Measurements from ENCODE around the gene NYNRIN.

NYNRIN gene

DNA sequence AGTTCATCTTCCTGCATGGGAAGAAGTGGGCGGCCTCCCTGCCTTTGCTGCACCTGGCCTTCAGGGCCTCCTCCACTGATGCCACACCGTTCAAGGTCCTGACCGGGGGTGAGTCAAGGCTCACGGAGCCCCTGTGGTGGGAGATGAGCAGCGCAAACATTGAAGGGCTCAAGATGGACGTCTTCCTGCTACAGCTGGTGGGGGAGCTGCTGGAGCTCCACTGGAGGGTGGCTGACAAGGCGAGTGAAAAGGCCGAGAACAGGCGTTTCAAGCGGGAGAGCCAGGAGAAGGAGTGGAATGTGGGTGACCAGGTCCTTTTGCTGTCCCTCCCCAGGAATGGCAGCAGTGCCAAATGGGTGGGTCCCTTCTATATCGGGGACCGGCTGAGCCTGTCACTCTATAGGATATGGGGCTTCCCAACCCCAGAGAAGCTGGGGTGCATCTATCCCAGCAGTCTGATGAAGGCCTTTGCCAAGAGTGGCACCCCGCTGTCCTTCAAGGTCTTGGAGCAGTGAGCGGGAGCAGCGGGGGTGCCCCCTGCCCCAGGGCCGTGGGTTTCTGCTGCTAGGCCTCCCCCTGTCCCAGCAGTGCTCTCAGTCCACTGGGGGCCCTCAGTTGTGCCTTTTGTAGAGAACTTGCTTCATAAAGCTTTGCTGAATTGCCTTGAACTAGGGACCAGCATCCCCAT is 18.3 kb downstream of the NYNRIN start:
- no peak for DNase-seq

DNA sequence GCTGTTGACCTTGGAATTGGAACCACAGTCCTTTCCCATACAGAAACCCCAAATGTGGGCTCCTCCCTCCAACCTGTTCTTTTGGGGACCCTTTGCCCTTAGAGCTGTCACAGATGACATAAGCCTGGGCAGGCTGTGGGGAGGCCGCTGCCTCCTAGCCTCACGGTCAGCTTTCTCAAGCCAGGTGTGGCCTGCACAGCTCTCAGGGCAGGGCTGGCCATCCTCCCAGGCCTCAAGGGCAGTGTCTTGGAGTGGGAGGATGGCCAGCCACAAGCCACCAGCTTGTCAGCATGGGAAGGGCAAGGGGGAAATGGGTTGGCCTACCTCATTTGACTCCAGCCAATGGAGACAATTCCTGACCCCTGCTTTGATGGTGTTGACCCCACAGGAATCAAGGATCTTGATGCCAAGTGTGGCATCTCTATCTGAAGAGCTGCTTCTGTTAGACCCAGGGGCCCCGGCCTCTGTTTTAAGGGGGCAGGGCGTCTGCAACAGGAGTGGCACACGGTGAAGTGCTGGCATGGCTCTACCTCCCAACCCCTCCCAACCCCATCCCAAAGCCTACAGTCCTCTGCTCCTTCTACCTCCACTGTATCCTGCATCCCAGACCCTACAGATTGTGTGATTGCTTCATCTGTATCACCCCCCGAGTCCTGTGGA is 19.2 kb downstream of the NYNRIN start:
- no peak for DNase-seq

DNA sequence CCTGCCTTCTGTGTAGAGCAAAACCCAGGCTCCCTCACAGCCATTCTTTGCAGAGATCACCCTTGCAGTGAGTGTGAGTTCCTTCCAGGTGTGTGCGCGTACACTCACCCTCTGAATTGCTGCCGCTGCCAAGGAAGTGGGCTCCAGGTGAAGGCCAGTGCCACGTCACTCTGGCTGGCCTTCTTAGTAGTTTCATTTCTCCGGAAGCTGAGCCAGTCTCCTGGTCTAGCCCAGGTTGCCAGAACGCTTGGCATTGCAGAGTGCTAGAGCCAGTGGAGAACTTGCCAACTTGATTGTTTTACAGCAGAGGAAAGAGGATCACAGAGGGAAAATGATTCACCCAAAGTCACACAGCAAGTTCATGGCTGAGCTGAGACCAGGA is 19.7 kb downstream of the NYNRIN start:
- no peak for DNase-seq

DNA sequence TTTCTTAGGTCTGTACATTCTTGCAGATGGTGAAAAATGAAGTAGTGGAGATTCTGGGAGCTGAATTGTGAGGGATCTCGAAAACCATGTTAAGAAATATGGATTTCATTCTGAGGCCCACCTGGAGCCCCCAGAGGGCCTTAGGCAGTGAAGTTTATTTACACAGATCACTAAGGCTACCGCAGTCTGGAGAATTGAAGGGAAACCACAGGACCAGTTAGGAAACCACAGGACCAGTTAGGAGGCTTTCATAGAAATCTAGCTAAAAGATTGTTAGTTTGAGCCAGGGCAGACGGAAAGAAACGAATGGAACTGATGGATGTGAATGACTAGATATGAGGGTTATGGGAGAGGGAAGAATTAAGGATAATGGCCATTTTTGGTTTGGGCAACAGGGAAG is 23.5 kb downstream of the NYNRIN start:
- DNase-seq: no peak

DNA sequence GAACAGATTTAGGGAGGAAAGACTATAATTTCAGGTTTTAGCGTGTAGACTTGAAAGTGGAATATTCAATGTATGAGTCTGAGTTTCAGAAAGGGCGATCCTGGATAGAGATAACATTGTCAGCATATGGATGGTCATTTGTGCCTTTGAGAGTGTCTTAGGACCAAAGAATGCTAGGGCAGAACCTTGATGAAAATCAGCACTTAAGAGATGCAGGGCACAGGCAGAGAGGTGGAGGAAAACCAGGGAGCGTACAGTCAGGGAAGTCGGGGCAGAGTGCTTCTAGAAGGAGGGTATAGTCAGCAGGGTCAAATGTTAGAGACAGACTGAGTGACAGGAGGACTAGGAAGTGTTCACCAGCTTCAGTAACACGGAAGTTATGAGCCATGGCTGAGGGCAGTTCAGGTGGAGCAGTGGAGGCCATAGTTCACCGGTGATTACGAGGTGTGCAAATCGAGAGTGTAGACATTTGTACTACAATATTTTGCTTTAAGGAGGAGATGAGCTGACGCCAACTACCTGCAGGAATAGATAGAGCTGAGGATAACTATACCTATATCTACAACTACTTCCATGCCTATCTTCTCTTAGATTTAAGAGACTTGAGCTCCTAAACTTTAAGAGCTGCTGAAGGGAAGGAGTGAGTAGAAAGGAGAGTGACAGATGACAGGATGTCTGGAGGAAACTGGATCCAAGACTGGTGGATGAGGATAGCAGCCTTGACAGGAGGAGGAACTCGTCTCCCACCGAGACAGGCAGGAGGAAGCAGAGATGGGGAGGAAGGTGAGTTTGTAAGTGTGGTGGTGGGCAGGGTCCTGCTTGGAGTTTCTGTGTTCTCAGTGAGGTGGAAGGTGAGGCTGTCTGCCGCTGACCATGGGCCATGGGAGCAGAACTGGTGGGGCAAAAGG is 24.1 kb downstream of the NYNRIN start:
- DNase-seq: no peak

DNA sequence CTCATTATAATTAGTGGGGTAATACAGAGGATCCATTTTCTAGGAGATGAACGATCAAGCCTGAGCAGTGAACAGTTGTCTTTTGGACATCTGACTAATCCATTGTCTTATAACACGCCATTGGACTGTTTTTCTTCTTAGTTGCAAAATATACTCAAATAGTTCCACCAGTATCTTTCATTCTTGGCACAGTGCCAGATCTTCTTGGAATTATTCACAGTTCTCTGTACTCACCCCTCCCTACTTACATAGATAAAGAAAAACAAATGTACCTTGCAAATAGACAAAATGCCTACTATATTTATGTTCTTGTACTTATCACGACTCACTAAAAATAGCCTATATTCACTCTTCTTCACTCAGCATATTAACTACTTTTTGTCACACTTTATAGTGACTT is 26.9 kb downstream of the NYNRIN start:
- DNase-seq: peak; percentile 6

DNA sequence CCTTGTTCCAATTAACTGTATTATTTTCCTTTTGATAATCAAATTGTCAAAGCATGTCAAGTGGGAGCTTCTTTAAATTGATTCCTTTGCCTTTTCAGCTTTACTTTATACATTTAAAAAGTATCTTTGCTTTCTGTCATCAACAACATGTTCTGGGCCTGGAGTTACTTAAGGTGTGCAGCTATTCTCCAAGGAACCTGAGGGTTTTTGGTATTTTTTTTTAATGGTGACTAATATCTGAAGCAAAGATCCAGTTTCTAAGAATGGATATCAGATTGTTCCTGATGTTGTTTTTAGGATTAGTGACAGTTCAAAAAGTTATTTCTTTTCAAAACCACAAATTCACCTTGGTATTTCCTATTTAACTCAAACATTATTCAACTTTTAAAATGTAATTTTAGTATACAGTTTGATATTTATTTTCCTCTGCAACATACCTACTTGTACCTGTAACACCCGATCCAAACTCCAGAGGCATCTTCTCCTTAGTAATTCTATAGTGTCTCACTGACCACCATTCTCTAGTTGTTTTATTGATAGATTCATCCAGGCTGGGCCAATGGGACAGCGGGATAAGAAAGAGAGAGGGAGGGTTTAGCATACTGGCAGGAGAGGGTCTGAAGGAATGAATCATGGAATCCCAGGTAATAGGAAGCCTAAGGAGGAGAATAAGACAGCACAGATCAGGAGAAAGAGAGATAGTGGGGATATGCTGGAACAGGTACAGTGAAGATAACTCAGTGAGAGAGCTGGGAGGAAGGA is 27.5 kb downstream of the NYNRIN start:
- no peak for DNase-seq

DNA sequence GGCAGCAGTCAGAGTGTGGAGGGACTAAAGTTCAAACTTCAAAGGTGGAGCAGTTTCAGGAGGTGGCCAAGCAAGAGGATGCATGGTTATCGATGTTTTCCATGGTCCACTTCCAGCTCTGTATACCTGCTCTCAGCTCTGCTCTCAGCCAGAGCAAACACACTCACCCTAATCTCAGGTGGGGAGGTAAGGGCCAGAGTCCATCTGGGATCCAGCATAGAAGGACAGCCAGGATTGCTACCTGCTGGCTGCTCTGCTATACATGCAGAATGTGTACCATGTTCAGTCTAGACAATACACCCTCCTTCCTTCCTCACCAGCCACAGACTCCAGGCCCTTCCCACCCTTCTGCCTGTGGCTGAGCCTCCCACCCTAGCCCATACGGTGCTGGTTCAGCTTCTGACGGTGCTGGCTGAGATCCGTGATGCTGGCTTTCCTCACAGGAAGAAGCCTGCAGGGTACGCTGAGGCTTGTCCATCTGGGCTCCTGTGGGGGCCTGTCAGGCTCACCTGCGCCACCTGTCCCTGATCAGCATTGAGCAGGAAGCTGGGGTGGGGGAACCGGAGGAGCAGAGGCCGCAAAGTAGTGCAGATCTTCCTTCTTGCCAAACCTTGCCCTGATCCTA is 28.2 kb downstream of the NYNRIN start:
- DNase-seq: no peak

DNA sequence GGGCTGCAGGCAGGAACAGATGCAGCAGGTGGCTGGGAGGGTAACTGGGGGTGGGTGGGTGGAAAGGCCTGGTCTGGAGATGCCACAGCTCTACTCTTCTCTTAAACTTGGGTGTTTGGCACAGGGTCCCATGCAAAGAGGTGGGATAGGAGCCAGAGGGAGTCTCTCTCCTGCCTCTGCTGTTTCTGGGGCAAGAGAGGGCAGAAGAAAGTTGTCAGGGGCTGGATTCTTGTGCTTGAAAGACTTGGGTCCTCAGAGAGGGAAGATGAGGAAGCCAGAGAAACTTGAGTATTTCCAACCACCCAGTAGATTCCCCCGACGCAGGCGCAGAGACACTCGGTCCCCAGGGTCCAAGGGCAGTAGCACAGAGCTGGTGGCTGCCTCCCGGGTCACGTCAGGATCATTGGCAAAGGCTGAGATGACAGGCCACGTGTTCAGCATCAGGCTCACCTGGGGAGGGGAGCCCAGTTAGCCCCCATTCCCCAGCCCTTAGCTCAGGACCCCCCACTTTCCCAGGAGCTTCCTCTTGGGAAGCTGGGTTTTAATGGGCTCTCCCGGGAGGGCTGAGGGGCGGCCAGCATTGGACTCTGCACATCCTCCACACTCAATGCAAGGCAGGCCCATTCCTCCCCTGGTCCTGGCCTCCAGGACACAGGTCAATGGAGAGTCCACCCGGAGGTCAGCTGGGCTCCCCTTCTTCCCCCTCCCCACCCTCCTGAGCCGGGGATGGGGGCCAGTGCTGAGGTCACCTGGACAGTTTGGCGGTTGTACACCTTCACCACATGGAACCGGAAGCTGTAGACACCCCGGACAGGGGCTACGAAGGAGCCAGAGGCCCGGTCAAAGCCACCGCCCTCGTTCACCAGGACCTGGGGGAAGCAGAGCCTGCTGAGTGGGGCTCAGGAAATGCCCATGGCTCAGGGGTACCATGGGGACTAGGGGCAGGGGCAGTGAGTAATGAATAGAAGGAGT is 29.0 kb downstream of the NYNRIN start:
- no peak for DNase-seq

DNA sequence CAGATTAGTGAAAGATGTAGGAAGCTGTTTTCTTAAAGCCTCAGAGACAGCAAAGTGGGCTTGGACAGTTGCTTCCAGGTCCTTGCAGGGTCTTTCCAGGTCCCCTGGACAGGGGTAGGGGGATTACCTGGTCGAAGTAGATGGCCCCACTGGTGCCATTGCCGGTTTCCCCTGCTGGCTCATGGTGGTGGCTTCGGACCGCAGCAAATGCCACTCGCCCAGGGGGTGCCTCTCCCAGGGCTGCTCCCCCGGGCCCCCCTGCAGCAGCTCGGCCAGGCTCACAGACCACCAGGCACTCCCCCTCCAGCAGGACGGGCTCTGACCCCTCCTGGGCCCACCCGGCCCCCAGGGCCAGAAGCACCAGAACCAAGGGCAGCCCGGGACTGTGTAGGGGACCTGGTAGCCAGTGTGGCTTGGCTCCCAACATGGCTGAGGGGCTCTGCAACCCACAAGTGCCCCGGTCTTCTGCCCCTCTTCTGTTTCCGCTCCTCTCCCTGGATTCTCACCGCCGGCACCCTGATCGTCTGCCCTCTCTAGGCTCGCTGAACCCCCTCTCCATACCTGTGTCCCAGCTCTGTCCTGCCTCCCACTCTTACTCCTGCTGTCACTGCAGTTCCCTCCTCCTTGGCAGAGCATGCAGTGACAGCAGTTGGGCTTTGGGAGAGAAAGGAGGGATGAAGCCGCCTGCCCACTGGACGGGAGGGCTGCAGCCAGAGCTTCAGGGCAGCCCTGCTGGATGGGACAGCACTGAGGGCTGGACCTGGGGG is 30.0 kb downstream of the NYNRIN start:
- DNase-seq: no peak

DNA sequence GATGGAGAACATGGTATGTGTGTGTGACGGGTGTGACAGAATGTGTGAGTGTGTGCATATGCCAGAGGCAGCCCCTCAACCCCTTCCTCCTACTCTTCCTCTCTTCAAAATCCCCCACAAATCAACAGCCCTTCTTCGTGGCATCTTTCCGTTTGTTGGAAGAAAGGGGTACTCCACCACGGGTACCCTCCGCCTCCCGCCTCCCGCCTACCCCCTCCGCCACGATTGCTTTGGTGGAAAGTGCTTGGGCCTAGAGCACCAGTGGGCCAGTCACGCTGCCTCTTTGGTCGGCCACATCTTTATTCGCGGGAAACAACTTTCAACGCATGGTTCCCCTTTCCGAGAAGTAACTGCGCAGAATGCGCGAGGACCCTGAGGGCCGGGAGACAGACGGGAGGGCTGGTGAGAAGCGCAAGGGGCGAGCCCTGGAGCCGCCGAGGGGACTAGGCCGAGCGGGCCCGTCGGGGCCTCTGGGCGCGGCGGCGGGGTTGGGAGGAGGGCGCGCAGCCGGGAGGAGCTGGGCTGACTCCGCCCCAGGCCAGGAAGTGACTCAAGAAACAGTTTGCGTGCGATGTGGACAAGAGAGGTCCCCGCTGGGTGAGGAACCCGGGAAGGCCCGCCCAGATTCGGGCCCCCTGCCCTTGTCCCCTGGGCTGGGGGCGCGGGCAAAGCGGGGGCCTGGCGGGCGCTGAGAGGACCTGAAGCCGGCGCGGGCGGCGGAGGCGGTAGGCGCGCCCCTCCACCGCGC is 30.8 kb downstream of the NYNRIN start, which contains the start of the genes CBLN3 and KHNYN:
CBLN3 (minus strand) TSS at position 274 of the 748 bp plus-strand sequence. CDS start 614 bp downstream, outside the sequence.
KHNYN (plus strand) TSS at position 560 of the 748 bp plus-strand sequence. CDS start 777 bp downstream, outside the sequence.
- DNase-seq: peak; percentile 80

DNA sequence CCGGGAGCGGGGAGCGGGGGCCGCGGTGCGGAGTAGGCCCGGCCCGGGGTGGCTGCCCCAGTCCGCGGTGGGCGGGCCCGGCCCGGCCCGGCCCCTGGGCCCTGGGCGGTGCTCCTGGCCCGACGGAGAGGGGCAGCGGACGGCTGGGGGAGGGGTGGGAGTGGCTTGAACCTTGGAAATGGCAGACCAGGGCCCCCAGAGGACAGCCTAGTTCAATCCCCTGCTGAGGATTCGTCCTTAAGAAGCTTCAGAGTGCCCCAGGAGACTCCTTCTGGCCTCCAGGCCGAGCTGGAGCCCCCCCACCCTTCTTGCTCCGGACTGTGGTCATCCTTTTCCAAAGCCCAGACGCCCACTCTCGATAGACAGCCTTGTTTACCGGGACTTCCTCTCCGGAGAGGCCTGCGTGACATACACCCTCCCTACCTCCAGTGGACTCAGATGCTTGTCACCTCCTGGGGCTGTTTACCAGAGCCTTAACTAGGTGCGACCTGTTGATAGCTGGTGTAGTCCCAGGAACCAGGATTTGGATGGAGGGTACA is 31.4 kb downstream of the NYNRIN start:
- peak; percentile 56 for DNase-seq

DNA sequence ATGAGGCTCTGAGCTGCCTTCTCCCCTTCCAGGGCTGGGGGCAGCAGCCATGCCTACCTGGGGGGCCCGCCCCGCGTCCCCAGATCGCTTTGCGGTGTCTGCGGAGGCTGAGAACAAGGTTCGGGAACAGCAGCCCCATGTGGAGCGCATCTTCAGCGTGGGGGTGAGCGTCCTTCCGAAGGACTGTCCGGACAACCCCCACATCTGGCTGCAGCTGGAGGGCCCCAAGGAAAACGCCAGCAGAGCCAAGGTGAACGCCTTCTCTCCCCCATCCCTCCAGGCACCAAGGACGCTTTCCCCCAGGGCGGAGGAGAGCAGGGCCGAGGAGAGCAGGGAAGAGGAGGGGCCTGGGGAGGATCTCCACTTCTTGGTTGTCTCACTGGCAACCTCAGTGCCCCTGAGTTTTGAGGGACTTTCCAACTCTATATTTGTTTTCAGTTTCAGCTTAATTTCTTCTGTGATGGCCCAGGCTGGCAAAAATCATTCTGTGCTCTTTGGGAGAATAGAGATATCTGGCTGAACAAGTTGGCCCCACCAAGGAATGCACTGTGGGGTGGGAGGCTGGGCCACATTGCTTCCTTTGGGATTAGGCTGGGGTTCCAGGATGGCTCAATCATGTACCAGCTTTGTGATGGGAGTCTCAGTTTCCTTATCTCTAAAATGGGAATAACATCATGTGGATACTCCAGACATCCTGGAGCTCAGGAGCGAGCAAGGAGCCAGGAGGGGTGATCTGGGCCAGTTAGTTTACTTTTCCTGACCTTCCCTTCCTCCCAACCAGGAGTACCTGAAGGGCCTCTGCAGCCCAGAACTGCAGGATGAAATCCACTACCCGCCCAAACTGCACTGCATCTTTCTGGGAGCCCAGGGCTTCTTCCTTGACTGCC is 32.1 kb downstream of the NYNRIN start:
- no peak for DNase-seq

DNA sequence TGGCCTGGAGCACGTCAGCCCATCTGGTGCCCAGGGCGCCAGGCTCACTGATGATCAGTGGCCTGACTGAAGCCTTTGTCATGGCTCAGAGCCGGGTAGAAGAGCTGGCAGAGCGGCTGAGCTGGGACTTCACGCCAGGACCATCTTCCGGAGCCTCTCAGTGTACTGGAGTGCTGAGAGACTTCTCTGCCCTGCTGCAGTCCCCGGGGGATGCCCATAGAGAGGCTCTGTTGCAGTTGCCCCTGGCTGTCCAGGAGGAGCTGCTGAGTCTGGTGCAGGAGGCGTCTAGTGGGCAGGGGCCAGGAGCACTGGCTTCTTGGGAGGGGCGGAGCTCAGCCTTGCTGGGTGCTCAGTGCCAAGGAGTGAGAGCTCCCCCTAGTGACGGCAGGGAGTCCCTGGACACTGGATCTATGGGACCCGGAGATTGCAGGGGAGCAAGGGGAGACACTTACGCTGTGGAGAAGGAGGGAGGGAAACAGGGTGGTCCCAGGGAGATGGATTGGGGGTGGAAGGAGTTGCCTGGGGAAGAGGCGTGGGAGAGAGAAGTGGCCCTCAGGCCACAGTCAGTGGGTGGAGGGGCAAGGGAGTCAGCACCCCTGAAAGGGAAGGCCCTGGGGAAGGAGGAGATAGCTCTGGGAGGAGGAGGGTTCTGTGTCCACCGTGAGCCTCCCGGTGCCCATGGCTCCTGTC is 32.9 kb downstream of the NYNRIN start:
- DNase-seq: peak; percentile 78

DNA sequence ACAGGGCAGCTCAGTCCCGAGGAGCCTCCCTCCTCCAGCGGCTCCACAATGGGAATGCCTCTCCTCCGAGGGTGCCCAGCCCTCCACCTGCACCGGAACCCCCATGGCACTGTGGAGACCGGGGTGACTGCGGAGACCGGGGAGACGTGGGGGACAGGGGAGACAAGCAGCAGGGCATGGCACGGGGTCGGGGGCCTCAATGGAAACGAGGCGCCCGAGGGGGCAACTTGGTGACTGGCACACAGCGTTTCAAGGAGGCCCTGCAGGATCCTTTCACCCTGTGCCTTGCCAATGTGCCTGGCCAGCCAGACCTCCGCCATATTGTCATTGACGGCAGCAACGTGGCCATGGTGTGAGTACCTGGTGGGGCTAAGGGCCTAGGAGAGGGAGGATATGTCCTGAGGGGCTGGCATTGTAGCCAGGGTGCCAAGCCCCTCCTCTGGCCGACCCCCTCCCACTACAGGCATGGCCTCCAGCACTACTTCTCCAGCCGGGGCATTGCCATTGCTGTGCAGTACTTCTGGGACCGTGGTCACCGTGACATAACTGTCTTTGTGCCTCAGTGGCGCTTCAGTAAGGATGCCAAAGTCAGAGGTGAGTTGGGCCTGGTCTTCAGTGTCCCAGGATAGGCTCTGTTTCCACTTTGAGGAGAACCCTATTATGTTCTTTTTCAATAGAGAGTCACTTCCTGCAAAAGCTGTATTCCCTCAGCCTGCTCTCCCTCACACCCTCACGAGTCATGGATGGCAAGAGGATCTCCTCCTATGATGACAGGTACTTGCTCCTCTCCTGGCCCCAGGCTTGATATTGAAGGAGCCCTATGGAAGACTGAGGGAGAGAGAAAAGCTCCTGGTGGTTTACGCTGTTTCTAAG is 33.7 kb downstream of the NYNRIN start:
- no peak for DNase-seq

DNA sequence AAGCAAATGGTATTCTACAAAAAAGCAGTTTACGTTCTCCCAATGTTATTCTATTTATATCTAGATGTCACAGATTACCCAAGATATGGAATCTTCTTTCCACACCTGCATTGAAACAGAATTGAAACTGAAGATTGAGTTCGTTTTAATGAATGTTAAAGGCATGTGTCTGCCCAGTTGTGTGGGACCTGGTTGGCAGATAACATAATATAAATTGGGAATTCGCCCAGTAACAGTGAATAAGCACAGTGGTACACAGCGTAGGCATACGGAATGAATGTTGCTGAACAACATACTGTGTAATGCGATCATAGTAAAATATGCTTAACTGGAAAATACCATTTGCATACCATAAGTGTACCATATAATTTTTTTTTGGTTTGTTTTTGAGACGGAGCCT is 35.2 kb downstream of the NYNRIN start:
- no peak for DNase-seq
